HepG2 (cell line): ENCODE results near the gene KDM4E. TPM values are rescaled to one million over a fixed set of nuclear protein-coding genes. Genes with fewer than 3 reads are reported as not detected.

Source experiments
- ASH2L ChIP-seq: fragments of 300-600, 200-600 bp; sonication (generic); IDR thresholded peaks from 2 replicates; pipeline ENCODE4 v1.7.0; 2017; ENCODE audit warnings: low read depth, mild to moderate bottlenecking, moderate library complexity, mixed read lengths, low read length; ENCODE audit not compliant: insufficient read length
- BRF2 ChIP-seq: sonication (generic); formaldehyde crosslinking; IDR thresholded peaks from 2 replicates; pipeline ENCODE4 v1.8.1; 2022; ENCODE audit warnings: mild to moderate bottlenecking, missing genetic modification reagents
- NKX3-1 ChIP-seq: sonication (generic); formaldehyde crosslinking; IDR thresholded peaks from 2 replicates; pipeline ENCODE4 v1.5.0; 2020; ENCODE audit warnings: missing genetic modification reagents
- NR3C1 ChIP-seq: sonication (generic); formaldehyde crosslinking; IDR thresholded peaks from 2 replicates; pipeline ENCODE4 v1.4.0; 2020; ENCODE audit warnings: missing genetic modification reagents
- POLR2AphosphoS2 ChIP-seq: IDR thresholded peaks from 2 replicates; pipeline ENCODE4 v1.6.1; 2011; ENCODE audit warnings: low read depth, low read length, improper control_type of control experiment
- RFXANK ChIP-seq: IDR thresholded peaks from 2 replicates; pipeline ENCODE4 v1.6.1; 2016
- RORA ChIP-seq: sonication (generic); formaldehyde crosslinking; IDR thresholded peaks from 2 replicates; pipeline ENCODE4 v1.5.0; 2020; ENCODE audit warnings: mild to moderate bottlenecking, missing genetic modification reagents, moderate library complexity
- SNAI1 ChIP-seq: sonication (generic); formaldehyde crosslinking; IDR thresholded peaks from 2 replicates; pipeline ENCODE4 v1.5.0; 2020; ENCODE audit warnings: mild to moderate bottlenecking, missing genetic modification reagents, borderline replicate concordance
- TAF1 ChIP-seq: sonication (generic); formaldehyde crosslinking; IDR thresholded peaks from 2 replicates; pipeline ENCODE4 v1.4.0; 2020; ENCODE audit warnings: missing genetic modification reagents
- TOE1 ChIP-seq: sonication (generic); formaldehyde crosslinking; IDR thresholded peaks from 2 replicates; pipeline ENCODE4 v1.4.0; 2020; ENCODE audit warnings: mild to moderate bottlenecking, missing genetic modification reagents
- TRAFD1 ChIP-seq: sonication (generic); formaldehyde crosslinking; IDR thresholded peaks from 2 replicates; pipeline ENCODE4 v1.5.1; 2020; ENCODE audit warnings: missing genetic modification reagents, mild to moderate bottlenecking, borderline replicate concordance
- ZBTB3 ChIP-seq: sonication (generic); formaldehyde crosslinking; IDR thresholded peaks from 2 replicates; pipeline ENCODE4 v1.4.0; 2020; ENCODE audit warnings: low read depth, mild to moderate bottlenecking, moderate library complexity, missing genetic modification reagents, borderline replicate concordance
- ZEB1 ChIP-seq: IDR thresholded peaks from 2 replicates; pipeline ENCODE4 v1.6.1; 2012; ENCODE audit warnings: mild to moderate bottlenecking, low read depth, inconsistent platforms; ENCODE audit not compliant: insufficient replicate concordance
- ZNF260 ChIP-seq: sonication (generic); formaldehyde crosslinking; IDR thresholded peaks from 2 replicates; pipeline ENCODE4 v1.4.0; 2020; ENCODE audit warnings: missing genetic modification reagents, low read depth, mild to moderate bottlenecking, borderline replicate concordance
- ZNF431 ChIP-seq: sonication (generic); formaldehyde crosslinking; IDR thresholded peaks from 2 replicates; pipeline ENCODE4 v1.9.0; 2022; ENCODE audit warnings: missing genetic modification reagents, low read depth, mild to moderate bottlenecking, borderline replicate concordance
- ZNF512 ChIP-seq: sonication (generic); formaldehyde crosslinking; IDR thresholded peaks from 2 replicates; pipeline ENCODE4 v1.4.0; 2020; ENCODE audit warnings: mild to moderate bottlenecking, missing genetic modification reagents
- ZNF7 ChIP-seq: IDR thresholded peaks from 2 replicates; pipeline ENCODE4 v1.6.1; 2016; ENCODE audit warnings: missing biosample characterization, missing genetic modification reagents
- ZNF703 ChIP-seq: sonication (generic); formaldehyde crosslinking; IDR thresholded peaks from 2 replicates; pipeline ENCODE4 v1.5.1; 2020; ENCODE audit warnings: missing genetic modification reagents, mild to moderate bottlenecking, moderate library complexity, borderline replicate concordance
- ZNF709 ChIP-seq: sonication (generic); formaldehyde crosslinking; IDR thresholded peaks from 2 replicates; pipeline ENCODE4 v1.5.0; 2020; ENCODE audit warnings: mild to moderate bottlenecking, missing genetic modification reagents
- ZNF850 ChIP-seq: sonication (generic); formaldehyde crosslinking; conservative IDR thresholded peaks from 2 replicates; pipeline ENCODE4 v1.9.0; 2021; ENCODE audit warnings: mild to moderate bottlenecking, missing genetic modification reagents
- ZNF878 ChIP-seq: sonication (generic); formaldehyde crosslinking; IDR thresholded peaks from 2 replicates; pipeline ENCODE4 v1.8.1; 2023; ENCODE audit warnings: mild to moderate bottlenecking, missing genetic modification reagents, moderate library complexity
- polyA plus RNA-seq, 8 experiments: library from polyadenylated mRNA; depleted of rRNA in 3 of 8; stranded (reverse) in 7 of 8; unstranded in 1 of 8; fragments of >200 nt; fragmentation: Illumina TruSeq in 4 of 8; extraction: Trizol in 4 of 8; gene quantifications; 2 replicates each; pipeline versions ENCODE4 v1.2.1 to v1.2.3, GENCODE V29; 2011 to 2016; ENCODE audit warnings: low read depth in 4 of 8, missing spikeins in 1 of 8, mixed read lengths in 1 of 8; ENCODE audit not compliant: insufficient read depth in 1 of 8
- total RNA-seq, 5 experiments: library from RNA; depleted of rRNA; stranded (reverse); fragments of >200 nt; fragmentation: Illumina TruSeq; extraction: Trizol; gene quantifications; 2 replicates each; pipeline ENCODE4 v1.2.3, GENCODE V29; 2016; ENCODE audit warnings: low read depth in 1 of 5
- TF ChIP-seq, protein P1 (sequence below): sonication (generic); formaldehyde crosslinking; IDR thresholded peaks from 2 replicates; pipeline ENCODE4 v1.4.0; 2020; ENCODE audit warnings: mild to moderate bottlenecking, missing genetic modification reagents

The KDM4E gene
- total and polyA plus RNA-seq, 2 of the 13 experiments (the other 11 are each of a cell fraction or from before 2014, with no cell fraction given), result not detected

DNA sequence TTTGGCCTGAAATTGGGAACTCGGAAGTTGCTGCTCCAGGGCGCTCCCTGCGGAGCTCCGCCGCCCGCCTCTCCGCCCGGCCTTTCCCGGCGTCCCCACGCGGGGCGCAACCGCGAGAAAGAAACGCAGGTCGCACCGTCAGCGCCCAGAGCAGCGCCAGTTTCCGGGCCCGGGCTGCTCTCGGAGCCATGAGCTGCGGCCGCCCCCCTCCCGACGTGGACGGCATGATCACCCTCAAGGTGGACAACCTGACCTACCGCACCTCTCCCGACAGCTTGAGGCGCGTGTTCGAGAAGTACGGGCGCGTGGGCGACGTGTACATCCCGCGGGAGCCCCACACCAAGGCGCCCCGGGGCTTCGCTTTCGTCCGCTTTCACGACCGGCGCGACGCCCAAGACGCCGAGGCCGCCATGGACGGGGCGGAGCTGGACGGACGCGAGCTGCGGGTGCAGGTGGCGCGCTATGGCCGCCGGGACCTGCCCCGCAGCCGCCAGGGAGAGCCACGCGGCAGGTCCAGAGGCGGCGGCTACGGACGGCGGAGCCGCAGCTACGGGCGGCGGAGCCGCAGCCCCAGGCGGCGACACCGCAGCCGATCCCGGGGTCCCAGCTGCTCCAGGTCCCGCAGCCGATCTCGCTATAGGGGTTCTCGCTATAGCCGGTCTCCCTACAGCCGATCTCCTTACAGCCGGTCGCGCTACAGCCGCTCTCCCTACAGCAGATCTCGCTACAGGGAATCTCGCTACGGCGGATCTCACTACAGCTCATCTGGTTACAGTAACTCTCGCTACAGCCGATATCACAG, 42.2 kb downstream of the KDM4E start (continued):
- TF ChIP-seq ZEB1 (no peak), NKX3-1 (CRISPR knock-in tag) (no peak; the same call in none of the 2 replicates), ZNF703 (CRISPR knock-in tag) (0 out of 2 replicates have a peak, but pooled peaks have one; percentile 78), TAF1 (CRISPR knock-in tag) (peak; percentile 95), ZBTB3 (CRISPR knock-in tag) (no peak), ZNF431 (peak; percentile 54; the same call in 1 of the 2 replicates), ZNF7 (CRISPR knock-in tag) (no peak), NR3C1 (CRISPR knock-in tag) (no peak), ZNF878 (CRISPR knock-in tag) (peak; percentile 40; the same call in 1 of the 2 replicates), RORA (CRISPR knock-in tag) (no peak), POLR2AphosphoS2 (no peak), ZNF260 (no peak), ZNF850 (CRISPR knock-in tag) (no peak), SNAI1 (CRISPR knock-in tag) (no peak), TRAFD1 (CRISPR knock-in tag) (no peak), BRF2 (CRISPR knock-in tag) (no peak), ZNF709 (CRISPR knock-in tag) (peak; percentile 20; the same call in 1 of the 2 replicates), ZNF512 (CRISPR knock-in tag) (no peak), RFXANK (CRISPR knock-in tag) (no peak), TOE1 (0 out of 2 replicates have a peak, but pooled peaks have one; percentile 43), ASH2L (peak; percentile 78)
- TF ChIP-seq, protein P1, sequence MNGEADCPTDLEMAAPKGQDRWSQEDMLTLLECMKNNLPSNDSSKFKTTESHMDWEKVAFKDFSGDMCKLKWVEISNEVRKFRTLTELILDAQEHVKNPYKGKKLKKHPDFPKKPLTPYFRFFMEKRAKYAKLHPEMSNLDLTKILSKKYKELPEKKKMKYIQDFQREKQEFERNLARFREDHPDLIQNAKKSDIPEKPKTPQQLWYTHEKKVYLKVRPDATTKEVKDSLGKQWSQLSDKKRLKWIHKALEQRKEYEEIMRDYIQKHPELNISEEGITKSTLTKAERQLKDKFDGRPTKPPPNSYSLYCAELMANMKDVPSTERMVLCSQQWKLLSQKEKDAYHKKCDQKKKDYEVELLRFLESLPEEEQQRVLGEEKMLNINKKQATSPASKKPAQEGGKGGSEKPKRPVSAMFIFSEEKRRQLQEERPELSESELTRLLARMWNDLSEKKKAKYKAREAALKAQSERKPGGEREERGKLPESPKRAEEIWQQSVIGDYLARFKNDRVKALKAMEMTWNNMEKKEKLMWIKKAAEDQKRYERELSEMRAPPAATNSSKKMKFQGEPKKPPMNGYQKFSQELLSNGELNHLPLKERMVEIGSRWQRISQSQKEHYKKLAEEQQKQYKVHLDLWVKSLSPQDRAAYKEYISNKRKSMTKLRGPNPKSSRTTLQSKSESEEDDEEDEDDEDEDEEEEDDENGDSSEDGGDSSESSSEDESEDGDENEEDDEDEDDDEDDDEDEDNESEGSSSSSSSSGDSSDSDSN (CRISPR knock-in tag), result peak; percentile 96
